Stimulated activated CD8-positive, alpha-beta memory T cell treated with anti-CD3 and anti-CD28 coated beads, Interleukin-7, amount 100 ng/mL, for 24 hours (primary cell): ENCODE measurements around the gene GJA3.

Experiments
- DNase-seq: peaks from one replicate; pipeline ENCODE4 v3.0.0-alpha.2; 2020; ENCODE audit warnings: low read depth

The GJA3 gene

GRCh38 chr13:20127562-20128458 is 33.0 kb downstream of the GJA3 start:
- no peak for DNase-seq

- DNase-seq: no peak
Measured at GRCh38 chr13:20127262-20127561, 33.6 kb downstream of the GJA3 start.

- no peak for DNase-seq
Measured at GRCh38 chr13:20126541-20127261, 34.2 kb downstream of the GJA3 start.

DNA sequence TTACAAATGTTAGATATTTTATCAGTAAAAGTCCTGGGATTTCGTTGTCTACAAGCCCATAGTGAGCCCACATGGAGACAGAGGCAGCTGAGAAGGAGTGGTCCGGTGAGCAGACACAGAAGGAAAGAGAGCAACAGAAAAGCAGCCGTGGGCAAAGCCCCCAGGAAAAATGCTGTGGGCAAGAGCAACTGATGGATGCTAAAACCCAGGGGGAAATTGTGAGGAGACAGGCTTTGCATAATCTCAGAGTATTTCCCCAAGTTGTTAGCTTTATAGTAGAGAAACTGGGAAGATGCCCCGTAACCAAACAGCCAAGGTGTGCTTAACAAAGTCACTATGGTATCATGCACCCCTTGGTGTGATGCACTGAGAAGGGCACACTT is 35.1 kb downstream of the GJA3 start:
- DNase-seq: no peak

DNA sequence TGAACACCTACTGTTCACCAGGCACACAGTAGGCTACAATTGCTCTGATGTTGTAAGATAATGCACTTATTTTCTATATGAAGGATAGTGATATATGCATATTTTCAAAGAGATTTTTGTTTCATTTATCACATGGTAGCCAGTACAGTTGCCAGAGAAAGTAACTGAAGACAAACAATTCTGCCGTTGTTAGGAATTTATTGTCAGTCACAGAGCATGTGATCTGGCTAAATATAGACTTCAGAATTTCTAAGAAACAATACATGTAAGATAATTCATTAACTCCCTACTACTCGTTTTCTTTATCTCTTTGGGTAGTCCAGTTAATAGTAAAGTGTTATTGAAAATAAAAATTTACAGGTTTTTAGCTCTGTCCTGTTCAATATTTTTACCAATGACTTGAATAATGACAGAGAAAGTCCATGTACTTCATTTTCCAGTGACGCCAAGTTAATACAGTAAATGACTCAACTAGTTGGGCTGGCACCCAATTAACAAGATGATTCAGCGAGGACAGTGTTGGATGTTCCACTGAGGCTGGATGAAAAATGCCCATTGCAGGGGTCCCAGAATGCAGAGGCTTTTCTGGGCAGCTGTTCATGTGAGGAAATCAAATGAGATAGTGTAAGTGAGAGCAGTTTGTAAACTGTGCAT is 35.6 kb downstream of the GJA3 start:
- no peak for DNase-seq

- no peak for DNase-seq
Measured at GRCh38 chr13:20124303-20124702, 36.5 kb downstream of the GJA3 start.

DNA sequence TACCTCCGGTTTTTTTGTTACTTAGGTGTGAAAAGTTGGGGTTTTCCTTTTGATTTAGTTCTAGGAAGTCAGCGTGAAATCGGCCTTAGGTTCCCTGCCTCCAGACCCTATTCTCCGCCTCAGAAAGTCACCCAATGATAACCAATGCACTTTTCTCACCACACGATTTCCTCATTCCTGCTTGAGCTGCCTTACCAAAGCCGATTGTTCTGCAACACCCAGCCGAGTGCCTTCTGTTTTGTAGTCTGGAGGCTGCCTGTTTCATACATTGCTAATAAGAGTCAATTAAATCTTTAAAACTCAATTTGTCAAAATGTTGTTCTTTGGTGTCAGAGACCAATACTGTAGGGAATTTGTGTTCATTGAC is 39.7 kb downstream of the GJA3 start:
- DNase-seq: no peak

GRCh38 chr13:20119960-20120359 is 40.9 kb downstream of the GJA3 start:
- DNase-seq: no peak

GRCh38 chr13:20118268-20119140 is 42.3 kb downstream of the GJA3 start:
- DNase-seq: no peak

GRCh38 chr13:20116213-20116612 is 44.6 kb downstream of the GJA3 start:
- no peak for DNase-seq

- no peak for DNase-seq
Measured at GRCh38 chr13:20114066-20114610, 46.7 kb downstream of the GJA3 start.

GRCh38 chr13:20109037-20109436 is 51.8 kb downstream of the GJA3 start:
- no peak for DNase-seq

DNA sequence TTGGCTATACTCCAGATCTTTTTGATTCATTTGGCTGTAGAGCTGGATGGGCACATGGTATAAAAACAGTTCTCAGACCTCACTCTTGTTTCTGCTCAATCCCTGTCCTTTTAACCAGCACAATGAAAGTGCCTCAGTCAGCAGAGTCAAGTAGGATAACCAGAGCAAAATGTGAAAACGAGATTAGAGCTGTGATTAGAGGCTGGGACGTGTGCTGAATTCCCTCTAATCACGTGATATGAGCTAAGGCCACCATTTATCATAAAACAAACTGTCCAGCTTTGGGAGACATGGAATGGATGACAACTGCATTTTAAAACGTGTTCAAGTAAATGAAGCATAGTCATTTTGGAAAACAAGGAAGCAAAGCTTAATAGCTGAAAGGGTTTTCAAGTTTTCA is 54.1 kb downstream of the GJA3 start:
- DNase-seq: no peak

DNA sequence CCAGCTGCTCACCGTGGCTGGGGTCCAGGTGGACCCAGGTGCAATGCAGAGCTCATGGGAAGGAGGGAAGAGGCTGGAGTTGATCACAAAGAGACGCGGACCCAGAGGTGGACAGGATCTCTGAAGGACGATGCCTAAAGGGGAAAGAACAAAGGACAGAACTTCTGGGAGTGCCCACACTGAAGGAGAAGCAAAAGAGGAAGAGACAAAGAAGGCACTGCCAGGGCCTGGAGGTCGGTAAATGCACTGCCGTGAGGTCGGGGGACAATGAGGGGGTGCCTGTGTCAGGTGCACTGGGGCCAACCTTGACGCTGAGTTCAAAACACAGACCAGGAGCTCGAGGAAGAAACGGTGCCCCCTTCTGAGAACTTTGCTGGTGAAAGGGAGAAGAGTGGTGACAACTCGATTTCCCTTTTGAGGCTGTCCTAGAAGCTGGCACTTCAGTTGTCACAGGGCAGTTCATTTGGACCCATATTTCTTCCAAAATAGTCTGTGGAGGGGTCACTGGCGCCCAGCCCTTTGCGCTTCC is 55.6 kb downstream of the GJA3 start:
- DNase-seq: no peak

GRCh38 chr13:20102525-20103180 is 58.2 kb downstream of the GJA3 start:
- no peak for DNase-seq

GRCh38 chr13:20101467-20102316 is 59.2 kb downstream of the GJA3 start:
- no peak for DNase-seq

GRCh38 chr13:20099319-20099718 is 61.5 kb downstream of the GJA3 start:
- no peak for DNase-seq

DNA sequence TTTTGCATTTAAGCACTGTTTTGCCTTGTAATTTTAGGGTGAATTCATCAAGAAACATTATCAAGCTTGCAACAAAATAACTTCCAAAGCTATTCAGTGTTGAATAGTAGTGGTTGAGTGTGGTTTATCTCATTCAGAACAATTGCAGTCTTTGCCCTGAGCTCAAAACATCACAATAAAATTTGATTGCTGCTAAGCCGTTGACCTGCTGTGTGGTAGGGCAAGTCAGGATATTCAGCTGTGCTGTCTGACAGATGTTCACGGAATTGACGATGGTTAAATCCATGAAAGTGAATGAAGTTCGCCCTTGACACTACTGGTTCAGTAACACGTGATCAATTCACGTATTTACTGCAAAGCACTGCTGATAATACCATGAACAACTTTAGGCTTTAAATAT is 66.9 kb downstream of the GJA3 start:
- no peak for DNase-seq

- DNase-seq: no peak
Measured at GRCh38 chr13:20090349-20090748, 70.5 kb downstream of the GJA3 start.
